HL-60 (cell line): ENCODE data around the gene BCL7C.

Source experiments
- DNase-seq, 2 experiments: peaks; one replicate each; pipeline ENCODE4 v3.0.0-alpha.2; 2010 to 2020; ENCODE audit warnings: low read depth in 1 of 2, low spot score in 1 of 2
- H3K27ac ChIP-seq: fragments of 250-450 bp; sonication (Bioruptor Pico); replicated peaks from 2 replicates; pipeline ENCODE4 v1.5.1; 2020; ENCODE audit warnings: mild to moderate bottlenecking, moderate library complexity
- H3K27me3 ChIP-seq: fragments of 250-450 bp; sonication (Bioruptor Pico); 2 replicates; pipeline ENCODE4 v1.5.1; 2021; ENCODE audit warnings: mild to moderate bottlenecking, moderate library complexity; ENCODE audit not compliant: insufficient read depth, poor library complexity, severe bottlenecking
- H3K4me3 ChIP-seq: replicated peaks from 2 replicates; pipeline ENCODE4 v1.5.1; 2011; ENCODE audit warnings: mild to moderate bottlenecking, control low read depth, low read length; ENCODE audit not compliant: insufficient read depth
- GABPA ChIP-seq: IDR thresholded peaks from 2 replicates; pipeline ENCODE4 v1.6.1; 2012; ENCODE audit warnings: low read depth
- POLR2AphosphoS5 ChIP-seq: IDR thresholded peaks from 2 replicates; pipeline ENCODE4 v1.6.1; 2012; ENCODE audit warnings: low read depth
- SPI1 ChIP-seq: IDR thresholded peaks from 2 replicates; pipeline ENCODE4 v1.6.1; 2012; ENCODE audit warnings: low read depth, mild to moderate bottlenecking, borderline replicate concordance
- TF ChIP-seq, protein P1 (sequence below): IDR thresholded peaks from one replicate; pipeline ENCODE4 v1.5.1; 2011; ENCODE audit warnings: low read length, control low read depth, inconsistent platforms; ENCODE audit not compliant: insufficient read depth
- TF ChIP-seq, protein P2 (sequence below): IDR thresholded peaks from 2 replicates; pipeline ENCODE4 v1.6.1; 2012; ENCODE audit warnings: low read depth; ENCODE audit not compliant: insufficient replicate concordance

BCL7C gene

DNA sequence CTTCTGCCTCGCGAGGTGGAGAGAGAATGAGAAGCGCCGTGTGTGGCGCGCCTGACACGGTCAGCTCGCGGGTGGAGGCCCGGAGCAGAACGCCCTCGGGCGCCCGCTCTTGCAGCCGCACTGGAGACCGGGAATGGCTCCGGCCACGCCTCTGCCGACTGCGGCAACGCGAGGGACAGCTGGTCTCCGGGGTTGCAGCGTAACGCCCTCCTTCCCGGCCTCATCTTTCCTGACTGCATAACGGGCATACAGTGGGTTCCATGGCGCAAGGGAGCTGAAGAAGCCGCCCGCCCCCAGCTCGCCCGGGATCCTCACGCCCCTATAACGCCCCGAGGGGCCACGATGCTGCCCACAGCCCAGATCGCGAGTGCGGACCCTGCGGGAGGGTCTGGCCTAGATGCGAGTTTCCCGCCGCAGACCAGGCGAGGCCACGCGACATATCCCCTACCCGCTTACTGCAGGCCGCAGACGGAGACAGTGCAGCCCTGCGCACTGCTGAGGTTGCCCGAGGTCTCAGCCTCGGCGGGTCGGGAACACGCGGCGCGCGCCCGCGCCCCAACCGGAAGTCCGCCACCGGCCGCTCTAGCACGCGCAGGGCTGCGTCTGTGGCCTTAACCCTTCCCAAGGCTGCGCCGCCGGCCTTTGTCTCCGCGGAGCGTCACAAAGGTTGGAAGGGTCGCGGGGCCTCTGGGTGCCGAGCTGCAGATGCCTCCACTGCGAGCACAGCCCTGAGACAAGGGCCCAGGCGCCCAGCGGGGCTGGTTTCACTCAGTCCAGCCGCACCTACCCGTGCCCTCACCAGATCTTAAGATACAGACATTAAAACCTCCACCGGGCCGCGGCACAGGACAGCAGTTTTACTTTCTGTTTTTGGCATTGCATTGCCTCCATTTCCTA lies 18.8 kb downstream of the BCL7C start:
- Histone ChIP-seq H3K27ac (peak overlapping the region; percentile 86), H3K4me3 (peak overlapping the region; percentile 81), H3K27me3 (no peaks in the 10 kb centered on the region)
- TF ChIP-seq, protein P1, sequence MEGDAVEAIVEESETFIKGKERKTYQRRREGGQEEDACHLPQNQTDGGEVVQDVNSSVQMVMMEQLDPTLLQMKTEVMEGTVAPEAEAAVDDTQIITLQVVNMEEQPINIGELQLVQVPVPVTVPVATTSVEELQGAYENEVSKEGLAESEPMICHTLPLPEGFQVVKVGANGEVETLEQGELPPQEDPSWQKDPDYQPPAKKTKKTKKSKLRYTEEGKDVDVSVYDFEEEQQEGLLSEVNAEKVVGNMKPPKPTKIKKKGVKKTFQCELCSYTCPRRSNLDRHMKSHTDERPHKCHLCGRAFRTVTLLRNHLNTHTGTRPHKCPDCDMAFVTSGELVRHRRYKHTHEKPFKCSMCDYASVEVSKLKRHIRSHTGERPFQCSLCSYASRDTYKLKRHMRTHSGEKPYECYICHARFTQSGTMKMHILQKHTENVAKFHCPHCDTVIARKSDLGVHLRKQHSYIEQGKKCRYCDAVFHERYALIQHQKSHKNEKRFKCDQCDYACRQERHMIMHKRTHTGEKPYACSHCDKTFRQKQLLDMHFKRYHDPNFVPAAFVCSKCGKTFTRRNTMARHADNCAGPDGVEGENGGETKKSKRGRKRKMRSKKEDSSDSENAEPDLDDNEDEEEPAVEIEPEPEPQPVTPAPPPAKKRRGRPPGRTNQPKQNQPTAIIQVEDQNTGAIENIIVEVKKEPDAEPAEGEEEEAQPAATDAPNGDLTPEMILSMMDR, result no peak
- TF ChIP-seq, protein P2, sequence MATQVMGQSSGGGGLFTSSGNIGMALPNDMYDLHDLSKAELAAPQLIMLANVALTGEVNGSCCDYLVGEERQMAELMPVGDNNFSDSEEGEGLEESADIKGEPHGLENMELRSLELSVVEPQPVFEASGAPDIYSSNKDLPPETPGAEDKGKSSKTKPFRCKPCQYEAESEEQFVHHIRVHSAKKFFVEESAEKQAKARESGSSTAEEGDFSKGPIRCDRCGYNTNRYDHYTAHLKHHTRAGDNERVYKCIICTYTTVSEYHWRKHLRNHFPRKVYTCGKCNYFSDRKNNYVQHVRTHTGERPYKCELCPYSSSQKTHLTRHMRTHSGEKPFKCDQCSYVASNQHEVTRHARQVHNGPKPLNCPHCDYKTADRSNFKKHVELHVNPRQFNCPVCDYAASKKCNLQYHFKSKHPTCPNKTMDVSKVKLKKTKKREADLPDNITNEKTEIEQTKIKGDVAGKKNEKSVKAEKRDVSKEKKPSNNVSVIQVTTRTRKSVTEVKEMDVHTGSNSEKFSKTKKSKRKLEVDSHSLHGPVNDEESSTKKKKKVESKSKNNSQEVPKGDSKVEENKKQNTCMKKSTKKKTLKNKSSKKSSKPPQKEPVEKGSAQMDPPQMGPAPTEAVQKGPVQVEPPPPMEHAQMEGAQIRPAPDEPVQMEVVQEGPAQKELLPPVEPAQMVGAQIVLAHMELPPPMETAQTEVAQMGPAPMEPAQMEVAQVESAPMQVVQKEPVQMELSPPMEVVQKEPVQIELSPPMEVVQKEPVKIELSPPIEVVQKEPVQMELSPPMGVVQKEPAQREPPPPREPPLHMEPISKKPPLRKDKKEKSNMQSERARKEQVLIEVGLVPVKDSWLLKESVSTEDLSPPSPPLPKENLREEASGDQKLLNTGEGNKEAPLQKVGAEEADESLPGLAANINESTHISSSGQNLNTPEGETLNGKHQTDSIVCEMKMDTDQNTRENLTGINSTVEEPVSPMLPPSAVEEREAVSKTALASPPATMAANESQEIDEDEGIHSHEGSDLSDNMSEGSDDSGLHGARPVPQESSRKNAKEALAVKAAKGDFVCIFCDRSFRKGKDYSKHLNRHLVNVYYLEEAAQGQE, result peak; percentile 74
- TF ChIP-seq GABPA, result peak; percentile 88
- no peak; the same call in 1 of the 2 replicates for TF ChIP-seq SPI1
- peak; percentile 98 for TF ChIP-seq POLR2AphosphoS5
- DNase-seq, result peak; percentile 90 to 91

DNA sequence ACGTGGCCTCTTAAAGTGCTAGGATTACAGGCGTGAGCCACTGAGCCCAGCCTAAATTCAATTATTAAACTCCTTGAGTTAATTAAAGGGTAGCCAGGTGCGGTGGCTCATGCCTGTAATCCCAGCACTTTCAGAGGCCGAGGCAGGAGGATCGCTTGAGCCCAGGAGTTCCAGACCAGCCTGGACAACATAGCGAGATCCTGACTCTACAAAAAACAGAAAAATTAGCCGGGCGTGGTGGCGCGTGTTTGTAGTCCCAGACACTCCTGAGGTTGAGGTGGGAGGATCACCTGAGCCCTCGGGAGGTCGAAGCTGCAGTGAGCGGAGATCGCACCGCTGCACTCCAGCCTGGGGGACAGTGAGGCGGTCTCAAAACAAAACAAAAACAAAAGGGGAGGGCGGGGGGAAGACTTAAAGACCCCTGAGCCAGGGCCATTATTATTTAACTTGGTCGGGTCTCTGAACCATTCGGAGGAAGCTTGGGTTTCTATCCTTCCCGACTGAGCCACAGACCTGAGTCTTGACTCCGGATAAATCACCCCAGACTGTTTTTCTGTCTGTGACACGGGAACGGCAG lies 19.5 kb downstream of the BCL7C start:
- no peak for DNase-seq
- H3K4me3 ChIP-seq, result peak overlapping the region; percentile 81
- H3K27me3 ChIP-seq, result no peaks in the 10 kb centered on the region
- TF ChIP-seq, protein P1, result no peak
- TF ChIP-seq SPI1, result no peak
- TF ChIP-seq, protein P2, result no peak
- H3K27ac ChIP-seq, result peak overlapping the region; percentile 86

DNA sequence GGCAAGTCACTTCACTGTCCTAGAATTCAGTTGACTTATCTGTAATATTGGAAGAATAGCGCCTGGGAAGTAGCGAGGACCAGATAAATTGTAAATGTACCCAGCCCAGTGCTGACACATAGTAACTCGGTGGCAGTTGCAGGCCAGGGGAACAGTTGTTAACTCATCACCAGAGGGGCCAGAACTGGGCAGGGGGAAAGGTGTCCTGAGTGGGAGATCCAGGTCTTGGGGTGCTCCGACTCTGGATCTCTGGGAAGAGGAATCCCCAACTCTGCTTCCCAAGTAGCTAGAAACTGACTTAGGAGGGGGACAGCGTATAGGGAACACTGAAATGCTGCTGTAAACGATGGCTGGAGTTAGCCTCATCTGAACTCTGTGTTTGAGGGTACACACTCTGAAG lies 23.0 kb downstream of the BCL7C start:
- Histone ChIP-seq H3K27me3 (no peaks in the 10 kb centered on the region), H3K27ac (no peak overlapping the region), H3K4me3 (no peak overlapping the region)
- TF ChIP-seq POLR2AphosphoS5, result no peak
- TF ChIP-seq, protein P2, result no peak
- TF ChIP-seq, protein P1, result no peak
- no peak for TF ChIP-seq SPI1
- TF ChIP-seq GABPA, result no peak
- DNase-seq, result no peak
